GM18498 (cell line): ENCODE data around the gene NR1H4.
"Not testable (repeated sequence)": the region's sequence is repeated elsewhere in the genome, so short reads cannot be mapped to it uniquely, and the experiment has no call there.

ENCODE experiments used
- ATAC-seq: cut with Tn5 transposase; IDR thresholded peaks from one replicate; pipeline ENCODE4 v1.9.1; 2021; ENCODE audit warnings: mild to moderate bottlenecking, moderate library complexity; ENCODE audit not compliant: unreplicated experiment

NR1H4 gene

DNA sequence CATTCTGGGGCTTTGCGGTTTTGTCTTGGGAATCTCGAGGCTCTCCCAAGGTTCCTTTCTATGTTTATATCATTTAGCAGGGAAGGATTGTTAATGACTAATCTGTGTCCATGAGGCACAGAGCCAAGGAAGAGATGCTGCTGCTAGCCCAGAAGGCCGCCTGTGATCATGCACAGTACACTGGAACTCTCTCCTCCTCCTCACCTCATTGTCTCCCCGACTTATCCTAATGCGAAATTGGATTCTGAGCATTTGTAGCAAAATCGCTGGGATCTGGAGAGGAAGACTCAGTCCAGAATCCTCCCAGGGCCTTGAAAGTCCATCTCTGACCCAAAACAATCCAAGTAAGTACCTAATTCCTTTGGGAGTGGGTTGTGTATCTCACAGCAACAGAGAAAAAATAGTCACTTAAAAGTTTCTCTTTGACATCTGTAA is at the start of gene NR1H4:
TSS of gene NR1H4 (plus strand) at position 151 of the 435 bp plus-strand sequence. CDS start 19,458 bp downstream, outside the sequence.
- ATAC-seq, result no peak

- ATAC-seq, result no peak
Measured at GRCh38 chr12:100426145-100426544, 47.5 kb upstream of the NR1H4 start.

DNA sequence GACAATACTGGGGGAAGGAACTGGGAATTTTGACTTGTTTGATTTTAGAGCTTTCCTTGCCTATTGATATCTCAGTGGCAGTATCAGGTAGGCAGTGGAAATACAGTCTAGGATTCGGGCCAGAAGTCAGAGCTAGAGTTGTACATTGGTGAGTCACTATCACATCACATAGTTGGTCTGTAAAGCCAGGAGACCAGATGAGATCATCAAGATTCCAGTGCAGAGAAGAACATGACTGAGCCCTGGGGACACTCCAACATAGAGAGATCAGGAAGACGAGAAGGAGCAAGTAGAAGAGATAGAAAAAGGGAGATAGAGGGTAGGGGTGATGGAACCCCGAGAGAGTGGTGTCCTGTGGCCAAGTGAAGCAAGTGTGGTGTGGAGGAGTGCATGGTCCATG is 46.6 kb upstream of the NR1H4 start:
- ATAC-seq, result no peak

GRCh38 chr12:100430251-100430650 is 43.4 kb upstream of the NR1H4 start:
- ATAC-seq, result not testable (repeated sequence)

- ATAC-seq, result no peak
Measured at GRCh38 chr12:100433701-100434100, 40.0 kb upstream of the NR1H4 start.

DNA sequence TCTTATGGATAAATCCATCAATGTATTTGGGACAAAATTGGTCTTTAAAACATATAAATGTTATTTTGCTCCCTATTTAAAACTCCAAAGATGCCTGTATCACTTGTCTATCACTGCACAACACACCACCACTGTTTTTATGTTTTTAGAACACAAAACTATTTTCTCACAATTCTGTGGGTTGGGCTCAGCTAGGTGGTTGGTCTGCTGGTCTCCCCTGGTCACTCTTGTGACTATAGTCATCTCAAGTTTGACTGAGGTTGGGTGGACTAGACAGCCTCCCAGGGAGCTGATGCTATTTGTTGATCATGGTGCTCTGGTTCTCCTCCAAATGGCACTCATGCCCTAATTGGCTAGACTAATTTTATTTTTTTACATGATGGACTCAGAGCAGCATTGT is 39.5 kb upstream of the NR1H4 start:
- ATAC-seq, result no peak

DNA sequence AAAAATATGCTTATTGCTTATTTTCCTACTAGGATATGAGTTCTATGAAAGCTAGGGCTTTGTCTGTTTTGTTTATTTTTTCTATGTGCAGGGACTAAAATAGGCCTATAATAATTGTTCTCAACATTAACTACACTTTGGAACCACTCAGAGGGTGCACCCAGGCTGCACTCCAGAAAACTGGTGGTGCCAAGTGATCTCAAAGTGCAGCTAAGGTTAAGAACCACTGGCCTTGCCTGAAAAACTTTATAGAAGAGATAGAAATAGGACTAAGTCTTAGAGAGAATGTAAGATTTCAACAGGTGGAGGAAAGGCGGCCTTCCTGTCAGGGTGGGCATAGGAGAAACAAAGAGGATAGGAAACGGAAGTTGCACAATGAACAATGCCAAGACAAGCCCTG is 37.7 kb upstream of the NR1H4 start:
- ATAC-seq, result no peak

GRCh38 chr12:100437038-100437841 is 36.4 kb upstream of the NR1H4 start:
- ATAC-seq, result no peak

DNA sequence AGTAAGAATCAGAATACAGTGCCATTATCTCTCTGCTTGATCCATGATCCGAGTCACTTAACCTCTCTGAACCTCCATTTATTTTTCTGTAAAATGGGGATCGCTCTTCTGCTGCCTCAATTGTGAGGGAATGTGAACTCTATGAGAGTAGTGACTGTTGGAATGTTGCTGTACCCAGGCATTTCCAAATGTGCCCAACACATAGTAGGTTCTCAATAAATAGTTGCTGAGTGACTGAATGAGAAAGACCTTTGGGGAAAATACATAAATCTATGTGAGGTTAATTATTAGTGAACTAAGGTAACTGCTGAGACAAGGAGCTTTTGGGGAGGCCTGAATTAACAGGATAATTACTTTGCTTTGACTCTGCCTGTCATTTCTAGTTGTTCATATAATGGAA is 33.9 kb upstream of the NR1H4 start:
- no peak for ATAC-seq

- no peak for ATAC-seq
Measured at GRCh38 chr12:100442403-100442802, 31.3 kb upstream of the NR1H4 start.

- no peak for ATAC-seq
Measured at GRCh38 chr12:100443434-100443833, 30.2 kb upstream of the NR1H4 start.

DNA sequence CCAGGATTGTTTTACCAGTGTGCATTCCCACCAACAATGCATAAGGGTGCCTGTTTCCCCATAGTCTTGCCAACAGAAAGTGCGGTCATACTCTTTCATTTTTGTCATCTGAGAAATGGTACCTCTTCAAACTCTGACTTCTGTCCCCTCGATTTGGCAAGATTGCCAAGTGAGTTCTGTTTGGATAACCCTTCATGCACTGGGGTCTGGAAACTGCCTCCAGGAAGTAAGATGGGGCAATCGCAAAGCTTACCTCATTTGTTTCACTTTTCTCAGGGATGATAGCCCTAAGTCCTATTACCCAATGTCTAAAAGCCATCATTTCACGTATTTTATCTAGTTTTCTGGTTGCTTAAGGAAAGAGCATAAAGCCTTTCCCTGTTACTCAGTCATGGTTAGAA is 28.6 kb upstream of the NR1H4 start:
- ATAC-seq, result no peak

DNA sequence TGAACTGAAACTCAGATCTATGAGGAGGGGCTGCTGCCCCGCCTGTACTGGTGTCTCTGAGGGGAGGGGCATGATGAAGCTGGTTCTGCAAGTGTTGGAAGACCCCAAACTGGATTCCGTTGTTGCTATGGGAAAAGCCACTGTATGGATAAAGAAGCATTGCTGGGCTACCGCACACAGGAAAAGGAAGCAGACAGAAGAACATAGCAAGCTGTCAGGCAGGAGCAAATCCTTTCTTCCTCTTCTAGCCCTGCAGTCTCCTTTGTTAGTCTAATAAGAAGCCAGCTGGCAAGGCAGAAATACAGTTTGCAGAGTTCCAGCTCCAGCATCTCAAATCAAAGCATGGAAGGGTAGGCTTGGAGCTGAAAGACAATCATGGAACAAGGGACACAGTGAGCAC is 26.3 kb upstream of the NR1H4 start:
- ATAC-seq, result no peak

- no peak for ATAC-seq
Measured at GRCh38 chr12:100448656-100449055, 25.0 kb upstream of the NR1H4 start.

DNA sequence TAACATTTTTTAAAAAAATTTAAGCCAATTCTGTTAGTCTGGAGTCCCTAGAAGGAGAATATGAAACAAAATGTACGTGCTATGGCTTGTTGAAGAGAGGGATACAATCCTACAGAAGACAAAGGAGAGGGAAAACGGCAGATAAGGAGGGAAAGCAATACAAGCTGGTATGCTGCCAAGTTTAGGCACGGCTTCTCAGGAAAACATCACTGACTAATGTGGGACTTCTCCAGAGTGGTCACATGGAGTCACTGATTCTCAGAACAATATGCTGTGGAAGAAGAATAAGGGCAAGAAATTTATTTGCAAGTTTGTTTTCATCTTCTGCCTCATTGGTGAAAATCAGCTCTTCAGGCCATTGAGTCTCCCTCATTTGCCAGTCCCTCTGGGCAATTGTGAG is 22.9 kb upstream of the NR1H4 start:
- ATAC-seq, result no peak

- no peak for ATAC-seq
Measured at GRCh38 chr12:100453951-100454350, 19.7 kb upstream of the NR1H4 start.

DNA sequence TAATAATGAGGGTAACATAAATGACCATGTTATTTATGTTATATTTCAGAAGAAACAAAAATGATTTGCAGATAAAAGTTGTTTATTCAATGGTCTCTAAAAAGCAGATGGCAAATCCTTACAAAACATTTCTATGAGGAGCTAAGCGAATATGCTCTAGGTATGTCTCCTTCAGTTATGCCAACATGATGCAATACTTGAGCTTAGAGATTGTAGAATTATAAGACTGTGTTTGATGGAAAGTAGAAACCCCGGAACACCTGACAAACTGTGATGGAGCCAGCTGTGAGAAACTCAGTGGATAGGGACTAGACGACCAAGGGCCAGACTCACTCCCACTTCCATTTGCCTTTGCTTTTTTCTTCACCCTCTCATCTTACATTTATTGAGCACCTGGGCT is 17.8 kb upstream of the NR1H4 start:
- ATAC-seq, result no peak

DNA sequence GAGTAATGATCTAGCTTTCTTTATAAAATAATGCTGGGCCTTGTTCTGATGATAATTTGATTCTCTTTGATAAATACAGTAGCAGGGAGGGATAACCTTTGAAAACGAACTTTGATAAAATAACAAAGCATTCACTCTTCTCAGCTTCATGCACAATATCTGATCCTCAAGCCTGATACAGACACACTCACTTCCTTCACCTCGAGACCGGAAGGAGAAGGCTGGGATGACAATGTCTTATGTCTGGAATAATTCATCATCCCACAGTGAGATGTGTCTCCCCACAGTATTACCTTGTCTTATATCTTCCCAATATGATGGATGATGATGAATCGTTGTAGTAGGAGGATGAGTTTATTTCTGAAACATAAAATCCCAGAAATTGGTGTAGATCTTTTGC is 15.5 kb upstream of the NR1H4 start:
- no peak for ATAC-seq

GRCh38 chr12:100460702-100461101 is 13.0 kb upstream of the NR1H4 start:
- ATAC-seq, result no peak

DNA sequence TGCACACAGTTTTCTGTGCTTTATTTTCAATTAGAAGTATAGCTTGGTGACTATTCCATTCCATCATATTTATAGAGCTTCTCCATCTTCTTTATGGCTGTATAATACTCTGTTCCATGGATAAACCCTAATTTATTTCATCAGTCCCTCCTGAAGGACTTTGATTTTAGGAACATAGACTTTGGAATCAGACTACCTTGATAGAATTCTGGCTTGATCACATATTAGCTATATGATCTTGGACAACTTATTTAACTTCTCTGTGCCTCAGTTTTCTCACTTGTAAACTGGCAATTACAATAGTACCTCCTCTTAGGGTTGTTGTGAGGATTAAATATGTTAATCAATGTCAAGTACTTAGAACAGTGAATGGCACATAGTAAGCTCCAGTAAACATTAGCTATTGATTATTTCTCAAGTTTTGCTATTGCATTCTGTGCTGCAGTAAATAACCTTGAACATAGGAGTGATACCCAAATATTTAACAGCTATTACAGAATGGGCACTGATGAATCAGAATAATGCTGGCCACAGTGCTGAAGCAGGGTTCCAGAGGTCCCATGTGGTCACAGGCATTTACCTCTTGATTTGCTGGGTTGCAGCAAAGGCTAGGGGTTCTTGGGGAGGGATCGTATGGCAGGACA is 12.2 kb upstream of the NR1H4 start:
- no peak for ATAC-seq

DNA sequence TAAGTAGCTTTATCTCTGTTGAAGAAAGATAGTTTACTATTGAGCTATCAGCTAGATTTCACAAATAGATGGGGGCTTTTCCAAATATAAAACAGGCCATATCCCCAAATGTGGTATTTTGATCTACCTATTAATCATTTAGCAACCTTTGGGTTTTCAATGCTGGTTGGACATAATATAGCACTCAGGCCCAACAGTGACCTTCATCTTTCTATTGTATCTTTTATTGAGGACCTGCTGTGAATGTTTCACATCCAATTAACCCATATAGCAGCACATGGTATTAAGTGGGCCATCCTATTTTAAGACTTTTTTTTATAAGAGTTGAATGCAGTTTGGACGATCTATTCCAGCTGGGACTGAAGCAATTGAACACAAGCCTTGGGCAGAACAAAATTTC is 10.0 kb upstream of the NR1H4 start:
- no peak for ATAC-seq

DNA sequence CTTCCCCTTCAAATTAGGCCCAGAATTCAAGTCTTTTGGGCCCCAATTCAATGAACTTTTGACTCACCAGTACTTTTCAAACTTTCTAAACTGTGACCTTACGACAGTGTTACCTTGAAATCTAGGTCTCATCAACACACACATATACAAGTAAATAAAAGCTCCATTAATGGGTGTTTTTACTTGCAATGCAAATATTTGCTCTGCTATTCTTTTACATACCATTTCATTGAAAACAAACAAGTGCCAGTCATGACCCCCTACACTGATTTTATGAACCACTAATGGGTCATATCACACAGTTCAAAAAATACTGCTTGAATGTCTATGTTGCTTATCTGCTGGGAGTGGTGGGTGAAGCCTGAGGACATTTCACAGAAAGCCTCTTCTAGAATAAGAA is 9.1 kb upstream of the NR1H4 start:
- no peak for ATAC-seq

DNA sequence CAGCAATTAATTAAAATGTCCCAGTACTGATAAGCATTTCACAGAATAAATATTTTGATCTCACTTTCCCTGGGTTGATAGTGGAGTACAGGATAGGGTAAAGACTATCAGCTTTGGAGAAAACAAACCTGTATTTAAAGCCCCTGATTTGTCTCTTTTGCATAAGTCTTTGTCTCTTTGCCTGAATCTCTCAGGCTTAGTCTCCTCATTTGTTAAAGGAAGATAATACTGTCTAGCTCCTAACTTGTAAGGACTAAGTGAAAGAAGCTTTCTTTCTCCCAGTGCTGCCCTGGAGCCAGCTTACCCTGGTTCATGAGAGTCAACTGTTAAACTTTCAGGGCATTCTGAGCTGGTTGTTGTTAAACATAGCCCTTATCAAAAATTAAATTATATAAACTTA is 5.5 kb upstream of the NR1H4 start:
- no peak for ATAC-seq
